KMS-11 (cell line): ENCODE data around the gene COL6A2.
"Not testable (repeated sequence)": the region's sequence is repeated elsewhere in the genome, so short reads cannot be mapped to it uniquely, and the experiment has no call there.

ENCODE experiments used
- H2AFZ ChIP-seq: fragments of 200-600 bp; sonication (generic); 2 replicates; pipeline ENCODE4 v1.6.1; 2016; ENCODE audit warnings: antibody characterized with exemption, mixed run types, low read depth
- H3K27ac ChIP-seq: fragments of 200-600 bp; sonication (generic); 2 replicates; pipeline ENCODE4 v1.6.1; 2016; ENCODE audit warnings: mild to moderate bottlenecking, mixed run types
- H3K27me3 ChIP-seq: fragments of 200-600 bp; sonication (generic); 2 replicates; pipeline ENCODE4 v1.6.1; 2017; ENCODE audit warnings: mild to moderate bottlenecking, low read depth, mixed run types, moderate library complexity; ENCODE audit not compliant: insufficient read depth
- H3K36me3 ChIP-seq: fragments of 200-600 bp; sonication (generic); 2 replicates; pipeline ENCODE4 v1.6.1; 2017; ENCODE audit warnings: mild to moderate bottlenecking, mixed run types; ENCODE audit not compliant: insufficient read depth
- H3K4me1 ChIP-seq: fragments of 200-600 bp; sonication (generic); 2 replicates; pipeline ENCODE4 v1.6.1; 2016; ENCODE audit warnings: mild to moderate bottlenecking, low read depth, mixed run types; ENCODE audit not compliant: poor library complexity, severe bottlenecking
- H3K4me2 ChIP-seq: fragments of 200-600 bp; sonication (generic); 2 replicates; pipeline ENCODE4 v1.7.0; 2016; ENCODE audit warnings: mild to moderate bottlenecking, mixed run types
- H3K4me3 ChIP-seq: fragments of 200-600 bp; sonication (generic); IDR thresholded peaks from 2 replicates; pipeline ENCODE4 v1.6.1; 2017; ENCODE audit warnings: low read depth, low read length, mixed read lengths; ENCODE audit not compliant: insufficient read depth
- H3K79me2 ChIP-seq: fragments of 200-600 bp; sonication (generic); 2 replicates; pipeline ENCODE4 v1.6.1; 2016; ENCODE audit warnings: low read depth, mixed run types; ENCODE audit not compliant: insufficient read depth
- H3K9ac ChIP-seq: fragments of 200-600 bp; sonication (generic); 2 replicates; pipeline ENCODE4 v1.6.1; 2016; ENCODE audit warnings: mild to moderate bottlenecking, mixed run types
- H4K20me1 ChIP-seq: fragments of 200-600 bp; sonication (generic); 2 replicates; pipeline ENCODE4 v1.6.1; 2016; ENCODE audit warnings: mild to moderate bottlenecking, mixed run types; ENCODE audit not compliant: insufficient read depth
- CTCF ChIP-seq: fragments of 200-600 bp; sonication (generic); conservative IDR thresholded peaks from 2 replicates; pipeline ENCODE4 v1.6.1; 2017; ENCODE audit warnings: low read depth, mild to moderate bottlenecking, antibody characterized with exemption, low read length, moderate library complexity, mixed read lengths

The COL6A2 gene

GRCh38 chr21:46139686-46140085 lies 41.8 kb downstream of the COL6A2 start:
- no peaks in the 10 kb centered on the region for H4K20me1 ChIP-seq
- no peak for TF ChIP-seq CTCF
- peaks cover 54% of the 10 kb centered on the region for H3K27me3 ChIP-seq
- H3K4me3 ChIP-seq = no peak overlapping the region
- H3K27ac ChIP-seq = no peak overlapping the region
- no peak overlapping the region for H2AFZ ChIP-seq
- H3K4me2 ChIP-seq = no peak overlapping the region
- H3K36me3 ChIP-seq = no peaks in the 10 kb centered on the region
- H3K4me1 ChIP-seq = peaks cover 3% of the 10 kb centered on the region
- H3K9ac ChIP-seq = no peak overlapping the region
- H3K79me2 ChIP-seq = no peaks in the 10 kb centered on the region

GRCh38 chr21:46140352-46141003 lies 42.6 kb downstream of the COL6A2 start:
- not testable (repeated sequence) for H3K79me2 ChIP-seq, H3K27ac ChIP-seq, H3K4me3 ChIP-seq, H3K9ac ChIP-seq, H3K4me2 ChIP-seq, H2AFZ ChIP-seq, H4K20me1 ChIP-seq, H3K4me1 ChIP-seq, H3K36me3 ChIP-seq
- peaks cover 54% of the 10 kb centered on the region for H3K27me3 ChIP-seq

- no peak overlapping the region for H3K4me3 ChIP-seq
- no peaks in the 10 kb centered on the region for H3K36me3 ChIP-seq
- H3K27ac ChIP-seq = no peak overlapping the region
- H4K20me1 ChIP-seq = no peaks in the 10 kb centered on the region
- TF ChIP-seq CTCF = no peak
- no peak overlapping the region for H3K9ac ChIP-seq
- no peak overlapping the region for H2AFZ ChIP-seq
- no peaks in the 10 kb centered on the region for H3K79me2 ChIP-seq
- H3K27me3 ChIP-seq = peaks cover 48% of the 10 kb centered on the region
- H3K4me1 ChIP-seq = peaks cover 3% of the 10 kb centered on the region
- no peak overlapping the region for H3K4me2 ChIP-seq
These were observed 44.1 kb downstream of the COL6A2 start for GRCh38 chr21:46141767-46142581.

GRCh38 chr21:46142582-46143473 lies 44.9 kb downstream of the COL6A2 start:
- no peaks in the 10 kb centered on the region for H3K79me2 ChIP-seq
- TF ChIP-seq CTCF = no peak
- peaks cover 40% of the 10 kb centered on the region for H3K27me3 ChIP-seq
- H3K4me2 ChIP-seq = no peak overlapping the region
- H2AFZ ChIP-seq = no peak overlapping the region
- H3K4me1 ChIP-seq = peaks cover 3% of the 10 kb centered on the region
- H3K9ac ChIP-seq = no peak overlapping the region
- no peak overlapping the region for H3K4me3 ChIP-seq
- H3K27ac ChIP-seq = no peak overlapping the region
- no peaks in the 10 kb centered on the region for H4K20me1 ChIP-seq
- no peaks in the 10 kb centered on the region for H3K36me3 ChIP-seq
